Measurements from ENCODE around the gene VARS2. TPM values are rescaled to one million over a fixed set of nuclear protein-coding genes. Genes with fewer than 3 reads are reported as not detected.

The VARS2 gene
- total and polyA plus RNA-seq, 2 donors (not counting 3 experiments of a cell fraction or from before 2014, with no cell fraction given), result 17.8 to 34.3 TPM

DNA sequence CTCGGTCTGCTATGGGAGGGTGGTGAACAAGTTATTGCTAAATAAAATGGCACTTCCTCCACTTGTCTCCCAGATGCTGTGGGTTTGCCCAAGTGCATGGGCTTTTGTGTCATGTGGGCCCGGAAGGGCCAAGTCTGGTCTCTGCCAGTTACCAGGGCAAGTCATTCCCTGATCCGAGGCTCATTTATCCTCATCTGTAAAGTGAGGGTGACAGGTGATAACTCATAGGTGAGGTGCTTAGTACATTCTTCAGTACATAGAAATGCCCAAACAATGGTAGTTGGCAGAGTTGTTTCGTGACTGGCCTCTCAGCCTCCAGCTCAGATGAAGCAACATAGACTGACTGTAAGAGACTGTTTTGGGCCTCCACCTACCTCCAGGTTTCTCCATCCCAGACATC is 24.7 kb downstream of the VARS2 start:
- Histone ChIP-seq H2AFZ (ENCODE audit: low read depth, low read length) (no peak overlapping the region), H3K36me3 (ENCODE audit: control insufficient read depth in 2 of 2, extremely low read depth in 1 of 2, insufficient read depth in 2 of 2, low read length in 2 of 2) (no peaks in the 10 kb centered on the region), H3K27ac (ENCODE audit: insufficient read depth, low read depth, low read length) (no peak overlapping the region), H3K79me2 (ENCODE audit: control insufficient read depth, insufficient read depth, low read length) (no peaks in the 10 kb centered on the region), H3K9me3 (replicated peaks; ENCODE audit: control insufficient read depth, insufficient read depth, low read length) (no peaks in the 10 kb centered on the region), H3K9me1 (replicated peaks; ENCODE audit: control insufficient read depth, extremely low read depth, insufficient read depth, low read length) (no peaks in the 10 kb centered on the region), H3K27me3 (ENCODE audit: control insufficient read depth in 2 of 2, insufficient read depth in 2 of 2, low read length in 2 of 2) (peaks cover 0 to 9% of the 10 kb centered on the region in 2 experiments), H3K9ac (replicated peaks; ENCODE audit: extremely low read depth, insufficient read depth, low read length) (no peak overlapping the region), H4K20me1 (replicated peaks; ENCODE audit: control insufficient read depth, extremely low read depth, insufficient read depth, low read length) (no peaks in the 10 kb centered on the region), H3K4me1 (ENCODE audit: control insufficient read depth, extremely low read depth, insufficient read depth, low read length) (no peaks in the 10 kb centered on the region), H3K4me3 (replicated peaks in 1 of 3; ENCODE audit: insufficient read depth in 1 of 3, low read depth in 1 of 3, low read length in 3 of 3) (no peak overlapping the region), H3K4me2 (ENCODE audit: insufficient read depth, low read length) (no peak overlapping the region)
- ChIA-PET POLR2A (no interaction called here), CTCF (interaction anchor here (1.1 to 1.5 kb wide), 2 partner anchors 23 to 117 kb away, joined by 3 to 4 read pairs; no protein-coding TSS in a partner anchor)
- no TSS peak for BruUV-seq (replicated peaks)
- TF ChIP-seq, protein P1, sequence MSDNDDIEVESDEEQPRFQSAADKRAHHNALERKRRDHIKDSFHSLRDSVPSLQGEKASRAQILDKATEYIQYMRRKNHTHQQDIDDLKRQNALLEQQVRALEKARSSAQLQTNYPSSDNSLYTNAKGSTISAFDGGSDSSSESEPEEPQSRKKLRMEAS (IDR thresholded peaks at IDR 0.05; ENCODE audit: insufficient read depth, insufficient read length), result no peak
- TF ChIP-seq FOS (IDR thresholded peaks at IDR 0.05; ENCODE audit: borderline replicate concordance, insufficient read depth, low read length) (no peak), POLR2AphosphoS5 (IDR thresholded peaks at IDR 0.05; ENCODE audit: insufficient read depth, low read depth, low read length) (no peak), MYC (IDR thresholded peaks at IDR 0.05; ENCODE audit: low read depth, low read length) (no peak)
- no peak for DNase-seq (ENCODE audit: low read depth, low spot score)
- FAIRE-seq, result no peak
- intact Hi-C loops (cut with micrococcal nuclease) (no loop called here), dilution Hi-C loops (cut with MboI; ENCODE audit: extremely low pct_ligation_motif_present, low sequenced_read_pairs) (no loop called here)

DNA sequence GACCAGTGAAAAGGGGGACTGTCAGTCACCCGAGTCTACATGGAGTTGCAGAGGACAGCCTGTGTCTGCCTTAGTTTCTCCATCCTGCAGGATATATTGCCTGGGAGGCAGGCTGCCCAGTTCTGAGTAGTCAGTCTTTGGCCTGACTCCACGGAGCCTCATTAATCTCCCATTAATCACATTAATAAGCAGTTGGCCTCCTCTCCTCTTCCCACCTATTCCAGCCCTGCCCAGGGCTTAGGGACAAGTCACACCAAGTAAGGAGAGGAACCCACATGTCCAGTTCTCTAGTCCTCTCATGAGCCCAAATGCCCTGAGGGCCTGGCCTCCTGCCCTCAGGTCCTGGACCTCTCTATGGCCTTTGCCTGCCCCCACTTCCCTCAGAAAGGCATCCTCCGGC is 25.4 kb downstream of the VARS2 start:
- Histone ChIP-seq H3K79me2 (ENCODE audit: control insufficient read depth, insufficient read depth, low read length) (no peaks in the 10 kb centered on the region), H3K27ac (ENCODE audit: insufficient read depth, low read depth, low read length) (no peak overlapping the region), H2AFZ (ENCODE audit: low read depth, low read length) (no peak overlapping the region), H3K4me3 (replicated peaks in 1 of 3; ENCODE audit: insufficient read depth in 1 of 3, low read depth in 1 of 3, low read length in 3 of 3) (no peak overlapping the region), H3K9ac (replicated peaks; ENCODE audit: extremely low read depth, insufficient read depth, low read length) (no peak overlapping the region), H3K4me2 (ENCODE audit: insufficient read depth, low read length) (no peak overlapping the region), H3K4me1 (ENCODE audit: control insufficient read depth, extremely low read depth, insufficient read depth, low read length) (no peaks in the 10 kb centered on the region), H4K20me1 (replicated peaks; ENCODE audit: control insufficient read depth, extremely low read depth, insufficient read depth, low read length) (no peaks in the 10 kb centered on the region), H3K9me3 (replicated peaks; ENCODE audit: control insufficient read depth, insufficient read depth, low read length) (no peaks in the 10 kb centered on the region), H3K9me1 (replicated peaks; ENCODE audit: control insufficient read depth, extremely low read depth, insufficient read depth, low read length) (no peaks in the 10 kb centered on the region), H3K27me3 (ENCODE audit: control insufficient read depth in 2 of 2, insufficient read depth in 2 of 2, low read length in 2 of 2) (peaks cover 2 to 9% of the 10 kb centered on the region in 2 experiments), H3K36me3 (ENCODE audit: control insufficient read depth in 2 of 2, extremely low read depth in 1 of 2, insufficient read depth in 2 of 2, low read length in 2 of 2) (no peaks in the 10 kb centered on the region)
- intact Hi-C loops (cut with micrococcal nuclease) (no loop called here), dilution Hi-C loops (cut with MboI; ENCODE audit: extremely low pct_ligation_motif_present, low sequenced_read_pairs) (no loop called here)
- TF ChIP-seq FOS (IDR thresholded peaks at IDR 0.05; ENCODE audit: borderline replicate concordance, insufficient read depth, low read length), result no peak
- TF ChIP-seq GATA2 (IDR thresholded peaks at IDR 0.05; ENCODE audit: insufficient read depth, insufficient read length, low read depth, low read length), result no peak
- TF ChIP-seq POLR2AphosphoS5 (IDR thresholded peaks at IDR 0.05; ENCODE audit: insufficient read depth, low read depth, low read length), result no peak
- TF ChIP-seq JUN (IDR thresholded peaks at IDR 0.05; ENCODE audit: borderline replicate concordance, insufficient read depth, insufficient read length, low read depth), result no peak
- TF ChIP-seq, protein P2, sequence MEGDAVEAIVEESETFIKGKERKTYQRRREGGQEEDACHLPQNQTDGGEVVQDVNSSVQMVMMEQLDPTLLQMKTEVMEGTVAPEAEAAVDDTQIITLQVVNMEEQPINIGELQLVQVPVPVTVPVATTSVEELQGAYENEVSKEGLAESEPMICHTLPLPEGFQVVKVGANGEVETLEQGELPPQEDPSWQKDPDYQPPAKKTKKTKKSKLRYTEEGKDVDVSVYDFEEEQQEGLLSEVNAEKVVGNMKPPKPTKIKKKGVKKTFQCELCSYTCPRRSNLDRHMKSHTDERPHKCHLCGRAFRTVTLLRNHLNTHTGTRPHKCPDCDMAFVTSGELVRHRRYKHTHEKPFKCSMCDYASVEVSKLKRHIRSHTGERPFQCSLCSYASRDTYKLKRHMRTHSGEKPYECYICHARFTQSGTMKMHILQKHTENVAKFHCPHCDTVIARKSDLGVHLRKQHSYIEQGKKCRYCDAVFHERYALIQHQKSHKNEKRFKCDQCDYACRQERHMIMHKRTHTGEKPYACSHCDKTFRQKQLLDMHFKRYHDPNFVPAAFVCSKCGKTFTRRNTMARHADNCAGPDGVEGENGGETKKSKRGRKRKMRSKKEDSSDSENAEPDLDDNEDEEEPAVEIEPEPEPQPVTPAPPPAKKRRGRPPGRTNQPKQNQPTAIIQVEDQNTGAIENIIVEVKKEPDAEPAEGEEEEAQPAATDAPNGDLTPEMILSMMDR (IDR thresholded peaks at IDR 0.05; ENCODE audit: extremely low read depth in 1 of 2, insufficient read depth in 1 of 2, low read depth in 1 of 2, low read length in 2 of 2), result no peak
- TF ChIP-seq EZH2 (IDR thresholded peaks at IDR 0.05; ENCODE audit: borderline replicate concordance, low read depth, low read length, severe bottlenecking), result no peak
- TF ChIP-seq POLR2A (IDR thresholded peaks at IDR 0.05; ENCODE audit: low read depth, low read length), result no peak
- TF ChIP-seq, protein P1 (IDR thresholded peaks at IDR 0.05; ENCODE audit: insufficient read depth, insufficient read length), result no peak
- TF ChIP-seq MYC (IDR thresholded peaks at IDR 0.05; ENCODE audit: low read depth, low read length), result no peak
- ChIA-PET POLR2A (no interaction called here), CTCF (interaction anchor here (3.8 kb wide), 1 partner anchor 130 kb away, joined by 37 read pairs; no protein-coding TSS in a partner anchor)
- no peak for DNase-seq (ENCODE audit: low read depth, low spot score)
- BruUV-seq (replicated peaks), result no TSS peak
- no peak for FAIRE-seq
